Mesenchymal stem cell (in vitro differentiated cells and primary cell): Measurements from ENCODE around the gene LYZL4.

Source experiments
- DNase-seq: peaks from one replicate; pipeline ENCODE4 v3.0.0-alpha.2; 2013
- H2AFZ ChIP-seq: one replicate; pipeline ENCODE4 v1.6.1; 2013; ENCODE audit warnings: low read depth, mild to moderate bottlenecking, control low read depth, inconsistent platforms, low read length, moderate library complexity
- H2AK5ac ChIP-seq: 2 replicates; pipeline ENCODE4 v1.6.1; 2013; ENCODE audit warnings: low read length, moderate library complexity, mild to moderate bottlenecking, inconsistent platforms; ENCODE audit not compliant: severe bottlenecking
- H2BK120ac ChIP-seq: one replicate; pipeline ENCODE4 v1.6.1; 2013; ENCODE audit warnings: low read depth, mild to moderate bottlenecking, inconsistent platforms, low read length, moderate library complexity
- H2BK12ac ChIP-seq, 2 experiments: one replicate each; pipeline ENCODE4 v1.6.1; 2013; ENCODE audit warnings: inconsistent platforms in 2 of 2, low read length in 2 of 2, mild to moderate bottlenecking in 2 of 2, moderate library complexity in 2 of 2, control low read depth in 1 of 2
- H2BK15ac ChIP-seq: one replicate; pipeline ENCODE4 v1.6.1; 2013; ENCODE audit warnings: mild to moderate bottlenecking, low read depth, inconsistent platforms; ENCODE audit not compliant: poor library complexity, severe bottlenecking
- H2BK5ac ChIP-seq: 2 replicates; pipeline ENCODE4 v1.6.1; 2013; ENCODE audit warnings: low read depth, mild to moderate bottlenecking, low read length, control low read depth, inconsistent platforms; ENCODE audit not compliant: poor library complexity, severe bottlenecking
- H3K14ac ChIP-seq, 2 experiments: one replicate each; pipeline ENCODE4 v1.6.1; 2013; ENCODE audit warnings: inconsistent platforms in 2 of 2, low read length in 2 of 2, control low read depth in 1 of 2, mild to moderate bottlenecking in 1 of 2, moderate library complexity in 1 of 2
- H3K18ac ChIP-seq, 2 experiments: one replicate each; pipeline ENCODE4 v1.6.1; 2013; ENCODE audit warnings: inconsistent platforms in 2 of 2, low read length in 2 of 2, control low read depth in 1 of 2, low read depth in 1 of 2, mild to moderate bottlenecking in 1 of 2
- H3K23ac ChIP-seq, 2 experiments: one replicate each; pipeline ENCODE4 v1.6.1; 2013; ENCODE audit warnings: inconsistent platforms in 2 of 2, low read length in 2 of 2, mild to moderate bottlenecking in 2 of 2, moderate library complexity in 2 of 2, control low read depth in 1 of 2
- H3K27ac ChIP-seq: 2 replicates; pipeline ENCODE4 v1.5.1; 2013; ENCODE audit warnings: mild to moderate bottlenecking, moderate library complexity, low read length, control low read depth, inconsistent platforms; ENCODE audit not compliant: poor library complexity, severe bottlenecking
- H3K27me3 ChIP-seq, 2 experiments: 2 replicates each; pipeline versions ENCODE4 v1.6.1 to v1.7.0; 2013; ENCODE audit warnings: low read length in 2 of 2, mild to moderate bottlenecking in 2 of 2, moderate library complexity in 2 of 2, control low read depth in 1 of 2, inconsistent platforms in 1 of 2; ENCODE audit not compliant: control insufficient read depth in 1 of 2, insufficient read depth in 1 of 2
- H3K36me3 ChIP-seq, 2 experiments: 2 replicates each; pipeline versions ENCODE4 v1.6.1 to v1.7.0; 2013; ENCODE audit warnings: low read length in 2 of 2, control low read depth in 1 of 2, inconsistent platforms in 1 of 2, low read depth in 1 of 2, mild to moderate bottlenecking in 1 of 2; ENCODE audit not compliant: insufficient read depth in 2 of 2, control insufficient read depth in 1 of 2
- H3K4ac ChIP-seq, 2 experiments: one replicate each; pipeline ENCODE4 v1.6.1; 2013; ENCODE audit warnings: inconsistent platforms in 2 of 2, low read length in 2 of 2, mild to moderate bottlenecking in 2 of 2, moderate library complexity in 2 of 2, control low read depth in 1 of 2, low read depth in 1 of 2
- H3K4me1 ChIP-seq: 2 replicates; pipeline ENCODE4 v1.6.1; 2013; ENCODE audit warnings: low read depth, low read length, control low read depth; ENCODE audit not compliant: control insufficient read depth, insufficient read depth
- H3K4me2 ChIP-seq: 2 replicates; pipeline ENCODE4 v1.6.1; 2013; ENCODE audit warnings: low read length, mild to moderate bottlenecking, inconsistent platforms; ENCODE audit not compliant: poor library complexity, severe bottlenecking
- H3K4me3 ChIP-seq, 2 experiments: 2 replicates each; pipeline versions ENCODE4 v1.5.1 to v1.7.0; 2013; ENCODE audit warnings: low read length in 2 of 2, mild to moderate bottlenecking in 2 of 2, control low read depth in 1 of 2, low read depth in 1 of 2; ENCODE audit not compliant: insufficient read depth in 1 of 2
- H3K79me1 ChIP-seq: replicated peaks from 2 replicates; pipeline ENCODE4 v1.6.1; 2013; ENCODE audit warnings: mild to moderate bottlenecking, control low read depth, low read length, inconsistent platforms; ENCODE audit not compliant: poor library complexity, severe bottlenecking
- H3K9ac ChIP-seq: 2 replicates; pipeline ENCODE4 v1.7.0; 2013; ENCODE audit warnings: mild to moderate bottlenecking, low read length, moderate library complexity
- H3K9me3 ChIP-seq: 2 replicates; pipeline ENCODE4 v1.7.0; 2013; ENCODE audit warnings: mild to moderate bottlenecking, low read length; ENCODE audit not compliant: control insufficient read depth
- H4K8ac ChIP-seq: one replicate; pipeline ENCODE4 v1.6.1; 2013; ENCODE audit warnings: inconsistent platforms, mild to moderate bottlenecking, low read length, moderate library complexity
- H4K91ac ChIP-seq: one replicate; pipeline ENCODE4 v1.6.1; 2013; ENCODE audit warnings: mild to moderate bottlenecking, low read length, inconsistent platforms
- WGBS: methylation state at CpG from one replicate; pipeline ENCODE4 v1.1.7; 2013; ENCODE audit warnings: mixed read lengths; 5-methylcytosine and 5-hydroxymethylcytosine counted together

The LYZL4 gene

GRCh38 chr3:42440924-42441323, 30.5 kb upstream of the LYZL4 start:
- WGBS = 58% methylated on average over 8 of the region's 8 CpGs
- Histone ChIP-seq H3K4me3 (no peak overlapping the region), H3K23ac (no peak overlapping the region), H2BK15ac (no peak overlapping the region), H2AK5ac (no peak overlapping the region), H3K36me3 (no peaks in the 10 kb centered on the region), H2BK12ac (no peak overlapping the region), H3K9me3 (no peaks in the 10 kb centered on the region), H4K8ac (no peak overlapping the region), H3K9ac (no peak overlapping the region), H3K4ac (no peak overlapping the region), H3K4me1 (no peaks in the 10 kb centered on the region), H3K18ac (no peak overlapping the region), H3K79me1 (no peaks in the 10 kb centered on the region), H3K4me2 (no peak overlapping the region), H3K27me3 (peaks cover 40 to 74% of the 10 kb centered on the region in 2 experiments), H3K14ac (no peak overlapping the region), H2BK120ac (no peak overlapping the region), H2AFZ (no peak overlapping the region), H3K27ac (no peak overlapping the region), H4K91ac (no peak overlapping the region), H2BK5ac (no peak overlapping the region)
- no peak for DNase-seq

GRCh38 chr3:42439261-42440115, 29.1 kb upstream of the LYZL4 start:
- Histone ChIP-seq H2BK12ac (no peak overlapping the region), H2BK120ac (no peak overlapping the region), H2AFZ (no peak overlapping the region), H2BK5ac (no peak overlapping the region), H3K14ac (no peak overlapping the region), H2BK15ac (no peak overlapping the region), H3K4ac (no peak overlapping the region), H3K23ac (no peak overlapping the region), H3K27ac (no peak overlapping the region), H4K8ac (no peak overlapping the region), H3K4me1 (no peaks in the 10 kb centered on the region), H2AK5ac (no peak overlapping the region), H3K9ac (no peak overlapping the region), H3K36me3 (no peaks in the 10 kb centered on the region), H3K4me3 (no peak overlapping the region), H3K79me1 (no peaks in the 10 kb centered on the region), H3K18ac (no peak overlapping the region), H4K91ac (no peak overlapping the region), H3K4me2 (no peak overlapping the region), H3K9me3 (no peaks in the 10 kb centered on the region), H3K27me3 (peaks cover 41 to 75% of the 10 kb centered on the region in 2 experiments)
- 74% methylated on average over 10 of the region's 10 CpGs for WGBS
- DNase-seq = no peak

GRCh38 chr3:42438758-42439157, 28.3 kb upstream of the LYZL4 start:
- H3K18ac ChIP-seq = no peak overlapping the region
- no peak overlapping the region for H4K8ac ChIP-seq
- no peak overlapping the region for H3K27ac ChIP-seq
- H2BK120ac ChIP-seq = no peak overlapping the region
- H3K4me3 ChIP-seq = no peak overlapping the region
- no peaks in the 10 kb centered on the region for H3K36me3 ChIP-seq
- no peak overlapping the region for H2BK15ac ChIP-seq
- no peak overlapping the region for H2BK12ac ChIP-seq
- no peak overlapping the region for H3K4ac ChIP-seq
- no peak overlapping the region for H3K4me2 ChIP-seq
- no peak overlapping the region for H3K14ac ChIP-seq
- no peak overlapping the region for H2AFZ ChIP-seq
- no peak overlapping the region for H4K91ac ChIP-seq
- H2AK5ac ChIP-seq = no peak overlapping the region
- no peaks in the 10 kb centered on the region for H3K4me1 ChIP-seq
- H3K79me1 ChIP-seq = no peaks in the 10 kb centered on the region
- no peak for DNase-seq
- peaks cover 41 to 73% of the 10 kb centered on the region in 2 experiments for H3K27me3 ChIP-seq
- H2BK5ac ChIP-seq = no peak overlapping the region
- H3K9me3 ChIP-seq = no peaks in the 10 kb centered on the region
- H3K23ac ChIP-seq = no peak overlapping the region
- no peak overlapping the region for H3K9ac ChIP-seq
- 92% methylated on average over 1 of the region's 2 CpGs for WGBS

- 94% methylated on average over 2 of the region's 2 CpGs for WGBS
Measured at GRCh38 chr3:42438193-42438592, 27.8 kb upstream of the LYZL4 start.

More at GRCh38 chr3:42438193-42438592, 27.8 kb upstream of the LYZL4 start:
- Histone ChIP-seq H3K27ac (no peak overlapping the region), H3K4me3 (no peak overlapping the region), H3K4me1 (no peaks in the 10 kb centered on the region), H3K4me2 (no peak overlapping the region), H2BK15ac (no peak overlapping the region), H4K91ac (no peak overlapping the region), H3K27me3 (peaks cover 38 to 70% of the 10 kb centered on the region in 2 experiments), H3K18ac (no peak overlapping the region), H3K23ac (no peak overlapping the region), H3K36me3 (no peaks in the 10 kb centered on the region), H2AFZ (no peak overlapping the region), H2BK12ac (no peak overlapping the region), H3K79me1 (no peaks in the 10 kb centered on the region), H4K8ac (no peak overlapping the region), H3K9ac (no peak overlapping the region), H2BK5ac (no peak overlapping the region), H3K9me3 (peaks cover 4% of the 10 kb centered on the region), H2BK120ac (no peak overlapping the region), H2AK5ac (no peak overlapping the region), H3K4ac (no peak overlapping the region), H3K14ac (no peak overlapping the region)
- no peak for DNase-seq
